Endodermal cell (in vitro differentiated cells): ENCODE data around the gene LPP. TPM values are rescaled to one million over a fixed set of nuclear protein-coding genes. Genes with fewer than 3 reads are reported as not detected.

Source experiments
- DNase-seq: peaks from one replicate; pipeline ENCODE4 v3.0.0-alpha.2; 2017
- H3K27ac ChIP-seq: 2 replicates; pipeline ENCODE4 v1.5.1; 2013; ENCODE audit warnings: mild to moderate bottlenecking, low read depth, low read length, moderate library complexity
- H3K27me3 ChIP-seq: 2 replicates; pipeline ENCODE4 v1.6.1; 2013; ENCODE audit warnings: mild to moderate bottlenecking, low read length, moderate library complexity; ENCODE audit not compliant: insufficient read depth, control insufficient read depth, poor library complexity, severe bottlenecking
- H3K36me3 ChIP-seq: 2 replicates; pipeline ENCODE4 v1.7.0; 2013; ENCODE audit warnings: mild to moderate bottlenecking, low read length, moderate library complexity; ENCODE audit not compliant: control insufficient read depth, insufficient read depth
- H3K4me1 ChIP-seq: one replicate; pipeline ENCODE4 v1.7.0; 2013; ENCODE audit warnings: low read length; ENCODE audit not compliant: control insufficient read depth, insufficient read depth
- H3K4me3 ChIP-seq: 2 replicates; pipeline ENCODE4 v1.5.1; 2013; ENCODE audit warnings: mild to moderate bottlenecking, low read length, moderate library complexity
- H3K9ac ChIP-seq: 2 replicates; pipeline ENCODE4 v1.6.1; 2013; ENCODE audit warnings: mild to moderate bottlenecking, low read length, moderate library complexity; ENCODE audit not compliant: poor library complexity, severe bottlenecking; ENCODE audit errors: extremely low read depth
- H3K9me3 ChIP-seq: 2 replicates; pipeline ENCODE4 v1.6.1; 2013; ENCODE audit warnings: mild to moderate bottlenecking, low read length, moderate library complexity; ENCODE audit not compliant: control insufficient read depth
- H3K27ac Mint-ChIP-seq: 2 replicates; pipeline ENCODE4 v1.8.0; 2020; ENCODE audit warnings: mixed read lengths
- H3K27me3 Mint-ChIP-seq: 2 replicates; pipeline ENCODE4 v1.8.0; 2021; ENCODE audit warnings: mild to moderate bottlenecking, mixed read lengths; ENCODE audit not compliant: insufficient read depth
- H3K36me3 Mint-ChIP-seq: 2 replicates; pipeline ENCODE4 v1.8.0; 2020; ENCODE audit warnings: low read depth, mixed read lengths
- H3K4me1 Mint-ChIP-seq: 2 replicates; pipeline ENCODE4 v1.8.0; 2020; ENCODE audit warnings: mixed read lengths
- H3K4me3 Mint-ChIP-seq: 2 replicates; pipeline ENCODE4 v1.8.0; 2020; ENCODE audit warnings: mild to moderate bottlenecking, moderate library complexity, mixed read lengths
- H3K9me3 Mint-ChIP-seq: 2 replicates; pipeline ENCODE4 v1.8.0; 2020; ENCODE audit warnings: mild to moderate bottlenecking, mixed read lengths
- WGBS, 2 experiments: methylation state at CpG; one replicate each; pipeline versions ENCODE4 v1.1.5 to v1.1.7; 2013; ENCODE audit warnings: missing lambda C conversion rate in 2 of 2, mixed read lengths in 1 of 2; ENCODE audit not compliant: insufficient coverage in 1 of 2, insufficient read length in 1 of 2; 5-methylcytosine and 5-hydroxymethylcytosine counted together
- total RNA-seq, 2 donors: library from RNA; stranded (reverse); fragmentation: NEBNext Ultra II Directional in 1 of 2; extraction: Animal tissue kit (Norgen Biotek cat#: 25700) in 1 of 2; gene quantifications; 2 replicates in 1 of 2; 3 replicates in 1 of 2; pipeline ENCODE4 v1.2.1, GENCODE V29; 2021
- TF ChIP-seq, protein P1 (sequence below): fragments of 200-600 bp; sonication (generic); conservative IDR thresholded peaks from 2 replicates; pipeline ENCODE4 v1.5.0; 2021; ENCODE audit warnings: antibody characterized with exemption, mild to moderate bottlenecking

Gene LPP
- total RNA-seq, 2 donors from 2014 or later: 78.0 to 105 TPM

- H3K27me3 Mint-ChIP-seq: no peaks in the 10 kb centered on the region
- no peaks in the 10 kb centered on the region for H3K4me1 Mint-ChIP-seq
- Histone ChIP-seq H3K9ac (no peak overlapping the region), H3K4me3 (no peak overlapping the region), H3K4me1 (no peaks in the 10 kb centered on the region), H3K27me3 (no peaks in the 10 kb centered on the region), H3K9me3 (no peaks in the 10 kb centered on the region), H3K36me3 (peaks cover 9% of the 10 kb centered on the region), H3K27ac (no peak overlapping the region)
- no peak overlapping the region for H3K27ac Mint-ChIP-seq
- WGBS, 2 experiments: 91 to 93% methylated on average over 4 to 5 of the region's 5 CpGs
- no peaks in the 10 kb centered on the region for H3K36me3 Mint-ChIP-seq
- DNase-seq: no peak
- no peak overlapping the region for H3K4me3 Mint-ChIP-seq
- no peaks in the 10 kb centered on the region for H3K9me3 Mint-ChIP-seq
- TF ChIP-seq, protein P1, sequence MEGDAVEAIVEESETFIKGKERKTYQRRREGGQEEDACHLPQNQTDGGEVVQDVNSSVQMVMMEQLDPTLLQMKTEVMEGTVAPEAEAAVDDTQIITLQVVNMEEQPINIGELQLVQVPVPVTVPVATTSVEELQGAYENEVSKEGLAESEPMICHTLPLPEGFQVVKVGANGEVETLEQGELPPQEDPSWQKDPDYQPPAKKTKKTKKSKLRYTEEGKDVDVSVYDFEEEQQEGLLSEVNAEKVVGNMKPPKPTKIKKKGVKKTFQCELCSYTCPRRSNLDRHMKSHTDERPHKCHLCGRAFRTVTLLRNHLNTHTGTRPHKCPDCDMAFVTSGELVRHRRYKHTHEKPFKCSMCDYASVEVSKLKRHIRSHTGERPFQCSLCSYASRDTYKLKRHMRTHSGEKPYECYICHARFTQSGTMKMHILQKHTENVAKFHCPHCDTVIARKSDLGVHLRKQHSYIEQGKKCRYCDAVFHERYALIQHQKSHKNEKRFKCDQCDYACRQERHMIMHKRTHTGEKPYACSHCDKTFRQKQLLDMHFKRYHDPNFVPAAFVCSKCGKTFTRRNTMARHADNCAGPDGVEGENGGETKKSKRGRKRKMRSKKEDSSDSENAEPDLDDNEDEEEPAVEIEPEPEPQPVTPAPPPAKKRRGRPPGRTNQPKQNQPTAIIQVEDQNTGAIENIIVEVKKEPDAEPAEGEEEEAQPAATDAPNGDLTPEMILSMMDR: no peak
Measured at GRCh38 chr3:188788621-188789081, 634.7 kb downstream of the LPP start.

DNA sequence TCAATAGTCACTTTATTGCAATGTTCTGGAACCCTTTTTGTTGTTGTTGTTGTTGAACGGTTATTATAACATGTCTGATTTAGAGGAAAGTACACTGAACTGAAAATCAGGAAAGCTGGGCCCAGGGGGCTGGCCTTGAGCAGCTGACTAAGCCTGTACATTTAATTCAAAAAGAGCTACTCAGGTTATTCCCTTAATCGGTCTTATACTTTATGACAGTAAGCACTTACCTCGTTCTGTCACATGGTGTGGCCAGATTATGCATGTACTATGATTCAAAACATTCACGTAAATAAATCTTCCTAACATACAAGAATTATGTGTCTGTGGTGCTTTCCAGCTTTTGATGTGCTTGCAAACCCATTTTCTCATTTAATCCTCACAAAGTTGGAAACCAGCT lies 635.3 kb downstream of the LPP start:
- H3K9ac ChIP-seq: no peak overlapping the region
- Mint-ChIP-seq H3K27ac (no peak overlapping the region), H3K9me3 (no peaks in the 10 kb centered on the region), H3K4me3 (no peak overlapping the region), H3K27me3 (no peaks in the 10 kb centered on the region), H3K36me3 (no peaks in the 10 kb centered on the region), H3K4me1 (no peaks in the 10 kb centered on the region)
- no peak overlapping the region for H3K4me3 ChIP-seq
- H3K9me3 ChIP-seq: no peaks in the 10 kb centered on the region
- 95 to 100% methylated on average over 3 to 4 of the region's 4 CpGs for WGBS, 2 experiments
- no peaks in the 10 kb centered on the region for H3K4me1 ChIP-seq
- H3K36me3 ChIP-seq: peaks cover 9% of the 10 kb centered on the region
- no peaks in the 10 kb centered on the region for H3K27me3 ChIP-seq
- no peak for DNase-seq
- TF ChIP-seq, protein P1: no peak
- H3K27ac ChIP-seq: no peak overlapping the region

DNA sequence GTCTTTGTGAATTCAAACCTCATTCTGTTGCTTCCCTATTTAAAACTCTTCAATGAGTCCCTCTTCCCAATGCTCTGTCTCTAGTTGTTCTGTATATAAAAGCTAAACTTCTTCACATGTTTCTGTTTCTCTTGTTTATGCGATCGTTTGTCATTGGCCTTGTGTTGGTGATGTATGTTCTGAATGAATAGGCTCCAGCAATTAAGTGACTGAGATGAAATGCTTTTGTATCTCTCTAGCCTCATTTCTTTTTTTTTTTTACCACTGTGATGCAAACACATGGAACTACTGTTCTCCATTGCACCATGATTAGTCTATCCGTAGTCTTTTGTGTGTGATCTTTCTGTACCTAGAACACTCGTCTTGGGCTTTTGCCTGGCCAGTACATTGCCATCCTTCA lies 637.4 kb downstream of the LPP start:
- peaks cover 3% of the 10 kb centered on the region for H3K4me1 Mint-ChIP-seq
- TF ChIP-seq, protein P1: no peak
- Histone ChIP-seq H3K4me3 (no peak overlapping the region), H3K27me3 (no peaks in the 10 kb centered on the region), H3K36me3 (peaks cover 13% of the 10 kb centered on the region), H3K27ac (no peak overlapping the region), H3K9me3 (no peaks in the 10 kb centered on the region), H3K4me1 (no peaks in the 10 kb centered on the region), H3K9ac (no peak overlapping the region)
- H3K27me3 Mint-ChIP-seq: no peaks in the 10 kb centered on the region
- H3K4me3 Mint-ChIP-seq: no peak overlapping the region
- no peak for DNase-seq
- H3K9me3 Mint-ChIP-seq: no peaks in the 10 kb centered on the region
- H3K36me3 Mint-ChIP-seq: no peaks in the 10 kb centered on the region
- H3K27ac Mint-ChIP-seq: no peak overlapping the region
- 92 to 95% methylated on average over 2 to 4 of the region's 4 CpGs for WGBS, 2 experiments
